Lower lobe of right lung (tissue), 2 donors: ENCODE data around the gene COL7A1. TPM values are rescaled to one million over a fixed set of nuclear protein-coding genes. Genes with fewer than 3 reads are reported as not detected.

Experiments used
- ATAC-seq, 2 donors: fragments of 200-7000 bp; cut with Tn5 transposase; one replicate each; pipeline ENCODE4 v1.9.1; 2020 to 2022; ENCODE audit warnings: mild to moderate bottlenecking in 2 of 2, moderate library complexity in 2 of 2
- DNase-seq: peaks from one replicate; pipeline ENCODE4 v3.0.0-alpha.2; 2020
- H3K27ac ChIP-seq: fragments of 200-600 bp; one replicate; pipeline ENCODE4 v1.8.0; 2022
- H3K27me3 ChIP-seq: fragments of 200-600 bp; one replicate; pipeline ENCODE4 v1.8.0; 2022; ENCODE audit warnings: low read depth
- H3K36me3 ChIP-seq: fragments of 200-600 bp; one replicate; pipeline ENCODE4 v1.8.0; 2022; ENCODE audit warnings: mild to moderate bottlenecking
- H3K4me1 ChIP-seq: fragments of 200-600 bp; one replicate; pipeline ENCODE4 v1.8.0; 2022
- H3K4me3 ChIP-seq: fragments of 200-600 bp; one replicate; pipeline ENCODE4 v1.8.0; 2022; ENCODE audit warnings: mild to moderate bottlenecking
- H3K9me3 ChIP-seq: fragments of 200-600 bp; one replicate; pipeline ENCODE4 v1.8.0; 2022
- CTCF ChIP-seq: fragments of 200-600 bp; IDR thresholded peaks from one replicate; pipeline ENCODE4 v1.8.0; 2022; ENCODE audit warnings: antibody characterized with exemption, mild to moderate bottlenecking
- intact Hi-C: fragments of 100-400 bp; cut with DNase I; formaldehyde crosslinking; loops from one replicate; pipeline ENCODE4 v1.11.0; 2022
- total RNA-seq: library from RNA; stranded (reverse); fragmentation: NEBNext Ultra II Directional; extraction: Animal tissue kit (Norgen Biotek cat#: 25700); gene quantifications from one replicate; pipeline ENCODE4 v1.2.1, GENCODE V29; 2021
- donor health status: DM: no; HTN: yes; CAD: no; lungs with severe emphysema.

Gene COL7A1
- total RNA-seq, 1 donor from 2014 or later: 2.6 TPM

DNA sequence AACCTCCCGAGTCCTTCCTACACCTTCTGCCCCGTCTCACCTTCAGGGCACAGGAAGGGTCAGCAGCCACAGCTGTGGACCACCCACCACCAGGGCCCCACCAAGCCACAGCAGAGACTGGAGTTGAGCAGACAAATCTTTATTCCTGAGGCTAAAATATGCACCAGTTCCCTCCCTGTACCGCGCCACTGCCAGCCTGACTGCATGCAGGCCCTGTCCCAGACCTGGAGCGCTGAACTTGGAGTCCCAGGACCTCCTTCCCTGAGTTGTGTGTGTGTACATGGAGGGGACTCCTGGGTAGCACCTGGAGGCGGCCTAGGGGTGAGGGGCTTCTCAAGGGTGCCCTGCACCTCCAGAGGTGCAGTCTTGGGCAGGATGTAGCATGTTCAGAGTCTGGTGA, 30.5 kb upstream of the COL7A1 start:
- H3K27ac ChIP-seq: no peak overlapping the region
- TF ChIP-seq CTCF: no peak
- DNase-seq (no peak), ATAC-seq (no peak)
- no peaks in the 10 kb centered on the region for H3K9me3 ChIP-seq
- H3K4me1 ChIP-seq: no peaks in the 10 kb centered on the region
- no peak overlapping the region for H3K4me3 ChIP-seq
- no peaks in the 10 kb centered on the region for H3K27me3 ChIP-seq
- intact Hi-C loops: no loop called here
- H3K36me3 ChIP-seq: peaks cover 48% of the 10 kb centered on the region

- no peak overlapping the region for H3K27ac ChIP-seq
Observed at GRCh38 chr3:48624767-48625166, 29.6 kb upstream of the COL7A1 start.

DNA sequence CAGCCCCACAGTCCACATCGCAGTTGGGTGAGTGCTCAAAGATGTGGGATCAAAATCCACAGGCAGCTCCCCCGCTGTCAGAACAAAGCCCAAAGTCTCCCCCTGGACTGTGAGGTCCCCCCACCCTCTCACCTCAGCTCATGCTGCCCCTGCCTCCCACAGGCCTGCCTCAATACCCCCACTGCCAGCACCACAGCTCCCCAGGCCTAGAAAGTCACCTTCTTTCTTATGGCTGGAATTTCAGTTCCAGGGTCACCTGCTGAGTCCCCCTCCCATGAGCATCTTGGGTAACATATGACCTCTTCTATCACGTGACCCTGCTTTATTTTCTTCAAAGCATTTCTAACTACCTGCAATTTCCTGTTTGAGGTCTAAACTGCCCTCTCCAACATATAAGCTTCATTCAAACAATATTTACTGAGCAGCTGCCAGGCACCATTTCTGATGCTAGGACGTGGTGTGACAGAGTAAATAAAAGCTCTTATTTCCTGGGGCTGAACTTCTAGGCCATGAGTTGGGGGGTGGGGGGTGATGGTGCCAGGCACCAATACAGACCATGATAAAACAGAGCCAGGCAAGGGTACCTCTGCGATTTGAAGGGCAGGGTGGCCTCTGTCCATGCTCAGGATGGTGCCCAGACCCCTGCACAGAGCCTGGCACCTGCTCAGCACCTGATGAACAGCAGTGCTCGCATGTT, 28.9 kb upstream of the COL7A1 start:
- Histone ChIP-seq H3K36me3 (peaks cover 37% of the 10 kb centered on the region), H3K27me3 (no peaks in the 10 kb centered on the region), H3K4me1 (no peaks in the 10 kb centered on the region), H3K9me3 (no peaks in the 10 kb centered on the region), H3K4me3 (no peak overlapping the region), H3K27ac (no peak overlapping the region)
- intact Hi-C loops: no loop called here
- DNase-seq: no peak
- ATAC-seq: no peak
- no peak for TF ChIP-seq CTCF

More at GRCh38 chr3:48624767-48625166, 29.6 kb upstream of the COL7A1 start:
- TF ChIP-seq CTCF: no peak
- H3K36me3 ChIP-seq: peaks cover 41% of the 10 kb centered on the region
- no peak overlapping the region for H3K4me3 ChIP-seq
- no peaks in the 10 kb centered on the region for H3K27me3 ChIP-seq
- ATAC-seq: no peak
- no peaks in the 10 kb centered on the region for H3K4me1 ChIP-seq
- no peaks in the 10 kb centered on the region for H3K9me3 ChIP-seq
- intact Hi-C loops: no loop called here
- DNase-seq: no peak

GRCh38 chr3:48621461-48621869, 26.3 kb upstream of the COL7A1 start, which contains the start of gene TMEM89:
TSS of gene TMEM89 (minus strand) at chr3:48621769. CDS start at chr3:48621756, 13 bp downstream.
- intact Hi-C loops: no loop called here
- DNase-seq: no peak
- TF ChIP-seq CTCF: no peak
- Histone ChIP-seq H3K9me3 (peaks cover 15% of the 10 kb centered on the region), H3K4me1 (no peaks in the 10 kb centered on the region), H3K36me3 (peaks cover 12% of the 10 kb centered on the region), H3K4me3 (no peak within 1 kb of the TSS), H3K27me3 (no peaks in the 10 kb centered on the region), H3K27ac (no peak within 1 kb of the TSS)
- peak in 1 of 2 donors; percentile 7 for ATAC-seq

- Histone ChIP-seq H3K4me1 (no peaks in the 10 kb centered on the region), H3K27me3 (no peaks in the 10 kb centered on the region), H3K9me3 (peaks cover 15% of the 10 kb centered on the region), H3K27ac (no peak overlapping the region), H3K36me3 (no peaks in the 10 kb centered on the region), H3K4me3 (no peak overlapping the region)
- intact Hi-C loops: no loop called here
- no peak for ATAC-seq
- TF ChIP-seq CTCF: no peak
- no peak for DNase-seq
Observed at GRCh38 chr3:48619541-48620524, 24.7 kb upstream of the COL7A1 start.
